EH (cell line): Measurements from ENCODE around the gene JAK1.
A peak's percentile ranks its signal among the peaks of the same experiment; 100 is the strongest.
"Not testable (repeated sequence)": the region's sequence is repeated elsewhere in the genome, so short reads cannot be mapped to it uniquely, and the experiment has no call there.

Source experiments
- DNase-seq: peaks from one replicate; pipeline ENCODE4 v3.0.0-alpha.2; 2015; ENCODE audit warnings: low read depth

The JAK1 gene

DNA sequence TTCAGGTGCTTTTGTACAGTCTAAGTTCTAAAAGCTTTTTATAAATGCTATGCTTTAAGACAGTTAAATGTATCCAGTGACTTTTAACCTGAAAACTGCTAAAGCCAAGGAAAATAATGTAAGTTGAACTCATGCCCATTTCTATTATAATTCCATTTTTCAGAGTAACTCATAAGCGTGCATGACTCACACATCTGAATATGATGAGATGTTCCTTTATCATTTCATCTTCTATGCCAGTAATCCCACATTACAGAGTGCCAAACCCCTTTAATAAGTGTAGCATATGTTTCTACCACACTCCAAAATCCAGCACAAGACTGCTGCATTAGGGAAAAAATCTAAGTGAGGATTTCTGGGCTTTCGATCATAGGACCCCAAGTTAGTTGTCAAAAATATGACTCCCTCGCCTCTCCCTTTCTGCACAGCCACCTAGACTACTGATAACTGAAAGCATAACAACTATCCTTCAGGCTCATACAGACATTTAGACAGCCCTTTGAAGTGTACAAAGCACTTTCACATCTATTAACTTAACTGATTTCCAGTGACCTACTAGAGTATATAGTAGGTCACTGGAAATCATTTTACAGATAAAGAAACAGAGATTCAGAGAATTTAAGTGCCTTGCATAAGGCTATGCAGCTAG, 45.3 kb downstream of the JAK1 start:
- DNase-seq = peak; percentile 49

DNA sequence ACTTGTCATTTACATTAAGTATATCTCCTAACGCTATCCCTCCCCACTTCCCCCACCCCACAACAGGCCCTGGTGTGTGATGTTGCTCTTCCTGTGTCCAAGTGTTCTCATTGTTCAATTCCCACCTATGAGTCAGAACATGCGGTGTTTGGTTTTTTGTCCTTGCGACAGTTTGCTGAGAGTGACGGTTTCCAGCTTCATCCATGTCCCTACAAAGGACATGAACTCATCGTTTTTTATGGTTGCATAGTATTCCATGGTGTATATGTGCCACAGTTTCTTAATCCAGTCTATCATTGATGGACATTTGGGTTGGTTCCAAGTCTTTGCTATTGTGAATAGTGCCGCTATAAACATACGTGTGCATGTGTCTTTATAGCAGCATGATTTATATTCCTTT, 47.2 kb downstream of the JAK1 start:
- not testable (repeated sequence) for DNase-seq

DNA sequence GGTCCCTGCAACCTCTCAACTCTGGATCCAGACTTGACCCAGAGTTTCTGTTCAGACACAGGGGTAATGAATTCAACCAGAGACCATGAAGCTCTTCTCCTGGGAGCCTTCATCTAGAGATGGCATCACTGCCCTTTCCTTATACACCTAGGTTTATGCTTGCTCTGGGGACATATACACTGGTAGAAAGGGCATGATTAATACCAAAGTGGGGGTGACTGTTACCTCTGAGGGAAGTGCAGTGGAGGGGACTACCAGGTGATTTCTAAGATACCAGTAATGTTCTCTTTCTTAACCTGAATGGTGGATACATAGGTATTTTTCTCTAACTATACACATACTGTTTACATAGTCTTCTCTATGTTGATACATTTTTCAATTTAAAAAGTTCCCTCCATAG, 48.4 kb downstream of the JAK1 start:
- no peak for DNase-seq

DNA sequence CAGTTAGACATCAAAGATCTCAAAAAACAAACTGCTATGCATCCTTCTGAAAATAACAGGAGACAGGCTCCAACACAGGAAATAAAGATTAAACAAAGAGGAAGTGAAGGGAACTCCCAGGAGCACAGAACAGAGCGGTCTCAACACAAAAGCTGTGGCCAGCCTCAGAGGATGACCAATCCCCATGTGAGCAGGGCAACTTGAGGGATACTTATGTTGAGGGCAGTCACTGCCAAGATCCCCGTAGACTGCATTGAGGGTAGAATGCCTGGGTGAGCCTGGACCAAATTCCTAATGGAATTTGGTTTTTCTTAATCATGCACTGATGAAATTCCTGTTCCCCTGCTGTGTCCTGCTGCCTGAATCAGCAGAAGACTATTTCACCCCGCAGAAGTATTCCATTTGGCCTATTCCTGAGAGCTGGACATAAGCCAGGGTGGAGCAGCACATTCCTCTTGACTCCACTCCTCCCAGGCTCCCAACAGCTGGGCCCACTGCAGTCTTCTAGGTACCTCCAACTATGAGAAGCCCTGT, 49.0 kb downstream of the JAK1 start:
- peak; percentile 99 for DNase-seq

- peak; percentile 77 for DNase-seq
Observed at GRCh38 chr1:64915381-64916274, 50.7 kb downstream of the JAK1 start.

DNA sequence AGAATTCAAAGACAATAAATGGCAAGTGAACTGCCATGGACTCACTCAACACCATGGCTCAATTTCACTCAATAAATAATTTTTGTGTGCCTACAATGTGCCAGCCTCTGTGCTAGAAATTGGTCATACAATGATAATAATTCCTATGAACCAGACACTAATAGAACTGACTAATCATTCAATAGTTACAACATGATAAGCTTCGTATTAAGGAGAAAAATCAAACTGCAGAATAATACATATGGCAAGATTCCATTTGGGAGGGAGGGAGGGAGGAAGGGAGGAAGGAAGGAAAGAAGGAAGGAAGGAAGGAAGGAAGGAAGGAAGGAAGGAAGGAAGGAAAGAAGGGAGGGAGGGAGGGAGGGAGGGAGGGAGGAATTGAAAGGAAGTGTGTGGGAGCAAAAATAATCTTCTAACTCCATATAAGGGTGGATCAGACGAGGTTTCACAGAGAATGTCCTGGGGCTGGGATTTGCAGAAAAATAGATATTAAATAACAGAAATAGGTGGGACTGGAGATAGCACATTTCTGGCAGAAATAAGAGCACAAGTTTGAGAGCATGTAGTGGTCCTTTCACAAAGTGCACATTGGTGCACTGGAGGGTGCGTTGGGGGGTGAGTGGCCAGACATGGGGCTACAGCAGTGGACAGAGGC, 52.9 kb downstream of the JAK1 start:
- no peak for DNase-seq

GRCh38 chr1:64912191-64912590, 54.2 kb downstream of the JAK1 start:
- no peak for DNase-seq

GRCh38 chr1:64911326-64911725, 55.0 kb downstream of the JAK1 start:
- no peak for DNase-seq

GRCh38 chr1:64909031-64909430, 57.3 kb downstream of the JAK1 start:
- no peak for DNase-seq

DNA sequence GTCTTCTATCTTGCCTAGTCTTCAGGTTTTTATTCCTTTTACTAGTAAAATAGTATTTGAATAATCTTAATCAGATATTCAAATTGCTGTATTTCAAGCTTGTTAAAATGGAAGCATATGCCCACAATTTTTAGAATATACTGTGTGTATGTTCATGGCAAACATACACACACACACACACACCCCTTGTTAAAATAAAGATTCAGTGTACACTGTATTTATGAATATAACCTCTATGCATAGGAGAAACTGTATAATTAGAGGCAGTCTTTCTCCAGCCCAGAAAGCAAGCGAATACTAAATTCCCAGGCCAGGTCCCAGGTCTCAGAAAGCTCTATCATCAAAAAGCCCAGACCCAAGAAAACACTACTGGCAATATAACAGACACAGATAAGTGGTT, 57.8 kb downstream of the JAK1 start:
- no peak for DNase-seq

DNA sequence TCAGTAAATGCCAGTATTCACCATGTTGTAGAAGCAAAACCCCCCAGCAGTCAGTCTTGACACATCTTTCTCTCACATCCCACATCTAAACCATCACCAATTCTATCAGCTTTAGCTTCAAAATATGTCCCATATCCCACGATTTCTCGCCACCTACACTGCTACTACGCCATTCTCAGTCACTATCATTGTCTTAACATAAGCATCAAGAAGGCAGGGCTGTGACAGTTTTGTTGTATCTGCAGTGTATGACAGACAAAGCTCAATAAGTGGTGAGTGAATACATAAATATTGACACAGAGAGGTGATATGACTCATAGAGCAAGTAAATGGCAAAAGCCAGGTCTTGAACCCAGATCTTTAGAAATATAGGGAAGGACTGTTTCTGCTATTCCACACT, 59.9 kb downstream of the JAK1 start:
- no peak for DNase-seq

GRCh38 chr1:64903593-64903992, 62.8 kb downstream of the JAK1 start:
- DNase-seq = no peak

- DNase-seq = no peak
Observed at GRCh38 chr1:64901663-64902062, 64.7 kb downstream of the JAK1 start.

DNA sequence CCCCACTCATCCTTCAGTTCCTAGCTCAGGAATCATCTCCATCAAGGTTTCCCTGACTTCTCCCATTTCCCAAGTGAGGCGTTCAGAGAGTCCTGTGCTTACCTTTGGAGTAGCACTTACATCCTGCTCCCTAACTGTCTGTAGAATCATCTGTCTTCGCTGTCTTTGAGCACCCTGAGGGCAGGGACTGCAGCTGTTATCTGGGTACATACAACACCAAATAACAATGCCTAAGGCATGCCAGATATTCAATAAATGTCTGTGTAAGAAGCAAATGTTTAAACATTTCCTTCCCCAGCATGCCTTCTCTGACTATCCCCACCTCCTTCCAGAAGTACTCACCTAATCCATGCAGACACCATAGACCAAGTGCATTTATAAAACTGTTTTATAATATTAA, 65.4 kb downstream of the JAK1 start:
- DNase-seq = no peak

DNA sequence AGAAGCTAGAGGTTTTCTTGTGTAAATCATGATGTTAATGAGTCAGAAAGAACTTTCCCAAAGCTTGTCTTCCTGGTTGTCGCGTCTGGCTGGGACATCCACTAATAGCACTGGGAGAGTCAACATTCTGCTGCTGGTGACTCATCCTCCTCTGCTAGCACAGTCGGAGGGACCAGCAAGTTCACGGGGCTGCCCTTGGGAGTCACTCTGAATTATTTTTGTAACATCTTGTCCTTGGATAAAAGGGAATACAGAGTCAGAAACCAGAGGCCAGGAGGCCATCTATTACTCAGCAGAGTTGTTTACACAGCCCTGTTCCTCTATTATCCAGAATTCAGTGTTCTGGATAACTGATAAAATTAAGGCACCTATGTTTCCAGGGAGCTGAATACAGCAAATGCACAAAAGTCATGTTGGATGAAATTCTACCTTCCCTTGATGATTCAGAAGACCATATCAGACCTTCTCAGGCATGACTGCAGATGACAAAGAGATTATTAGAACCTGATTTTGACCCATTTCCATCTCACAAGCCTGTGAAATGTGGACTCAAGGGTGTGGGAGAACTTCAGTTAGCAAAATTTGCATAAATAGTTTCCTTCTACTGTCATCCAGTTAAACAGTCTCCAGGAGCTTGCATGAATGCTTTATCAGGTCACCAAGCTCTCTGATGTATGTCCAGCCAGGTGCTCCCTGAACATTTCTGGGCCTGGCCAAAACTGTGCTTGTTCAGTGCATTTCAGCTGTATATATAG, 68.1 kb downstream of the JAK1 start:
- peak; percentile 99 for DNase-seq

GRCh38 chr1:64896551-64896950, 69.8 kb downstream of the JAK1 start:
- no peak for DNase-seq

DNA sequence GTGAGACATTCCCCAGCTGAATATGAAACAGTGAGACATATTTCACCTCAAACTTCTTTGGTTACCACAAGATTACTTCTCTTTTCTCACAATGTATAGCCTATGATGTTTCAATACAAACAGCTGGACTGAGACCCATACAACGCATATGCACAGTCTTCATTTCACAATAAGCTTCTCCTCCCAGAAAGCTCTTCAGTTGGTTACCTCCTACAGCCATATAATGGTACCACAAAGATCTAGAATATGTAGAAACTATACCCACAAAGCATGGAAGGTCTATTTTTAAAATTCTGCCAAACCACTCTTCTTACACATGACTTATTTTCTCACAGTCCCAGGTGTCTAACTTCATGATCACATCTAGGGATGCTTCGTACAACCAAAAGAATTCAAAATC, 70.8 kb downstream of the JAK1 start:
- DNase-seq = no peak

GRCh38 chr1:64894438-64895196, 71.7 kb downstream of the JAK1 start:
- DNase-seq = no peak

GRCh38 chr1:64893921-64894320, 72.4 kb downstream of the JAK1 start:
- DNase-seq = no peak

- DNase-seq = peak; percentile 33
Observed at GRCh38 chr1:64892576-64893573, 73.5 kb downstream of the JAK1 start.
